SK-N-SH (cell line): ENCODE data around the gene WEE1.

Source experiments
- EP300 ChIP-seq, 2 experiments: IDR thresholded peaks; 2 replicates each; pipeline versions ENCODE4 v1.4.0 to v1.6.1; 2012; ENCODE audit warnings: borderline replicate concordance in 1 of 2, low read depth in 1 of 2, low read length in 1 of 2
- EZH2phosphoT487 ChIP-seq: fragments of 200-600 bp; sonication (generic); IDR thresholded peaks from 2 replicates; pipeline ENCODE4 v1.6.1; 2017; ENCODE audit warnings: low read depth, mixed run types, mild to moderate bottlenecking, antibody characterized with exemption, moderate library complexity, borderline replicate concordance
- FOXJ3 ChIP-seq: sonication (generic); formaldehyde crosslinking; IDR thresholded peaks from 2 replicates; pipeline ENCODE4 v1.5.1; 2020; ENCODE audit warnings: mild to moderate bottlenecking, missing genetic modification reagents
- JUND ChIP-seq: IDR thresholded peaks from 2 replicates; pipeline ENCODE4 v1.4.0; 2012
- MEF2A ChIP-seq: IDR thresholded peaks from 2 replicates; pipeline ENCODE4 v1.4.0; 2012; ENCODE audit warnings: low read depth, borderline replicate concordance
- SMC3 ChIP-seq: IDR thresholded peaks from 2 replicates; pipeline ENCODE4 v1.6.1; 2012; ENCODE audit warnings: low read depth, low read length, improper control_type of control experiment
- TAF1 ChIP-seq: IDR thresholded peaks from 2 replicates; pipeline ENCODE4 v1.6.1; 2012; ENCODE audit warnings: low read depth, mild to moderate bottlenecking, low read length, moderate library complexity, borderline replicate concordance
- YY1 ChIP-seq: IDR thresholded peaks from 2 replicates; pipeline ENCODE4 v1.4.0; 2012; ENCODE audit warnings: low read depth, mild to moderate bottlenecking
- TF ChIP-seq, protein P1 (sequence below): fragments of 200-600 bp; sonication (generic); IDR thresholded peaks from 2 replicates; pipeline ENCODE4 v1.6.1; 2017; ENCODE audit warnings: antibody characterized with exemption, mild to moderate bottlenecking, moderate library complexity
- TF ChIP-seq, protein P2 (sequence below): IDR thresholded peaks from 2 replicates; pipeline ENCODE4 v1.6.1; 2012; ENCODE audit warnings: mild to moderate bottlenecking, low read depth, low read length, moderate library complexity

GRCh38 chr11:9629064-9629463, 55.6 kb downstream of the WEE1 start:
- no peak for TF ChIP-seq EZH2phosphoT487
- TF ChIP-seq, protein P1, sequence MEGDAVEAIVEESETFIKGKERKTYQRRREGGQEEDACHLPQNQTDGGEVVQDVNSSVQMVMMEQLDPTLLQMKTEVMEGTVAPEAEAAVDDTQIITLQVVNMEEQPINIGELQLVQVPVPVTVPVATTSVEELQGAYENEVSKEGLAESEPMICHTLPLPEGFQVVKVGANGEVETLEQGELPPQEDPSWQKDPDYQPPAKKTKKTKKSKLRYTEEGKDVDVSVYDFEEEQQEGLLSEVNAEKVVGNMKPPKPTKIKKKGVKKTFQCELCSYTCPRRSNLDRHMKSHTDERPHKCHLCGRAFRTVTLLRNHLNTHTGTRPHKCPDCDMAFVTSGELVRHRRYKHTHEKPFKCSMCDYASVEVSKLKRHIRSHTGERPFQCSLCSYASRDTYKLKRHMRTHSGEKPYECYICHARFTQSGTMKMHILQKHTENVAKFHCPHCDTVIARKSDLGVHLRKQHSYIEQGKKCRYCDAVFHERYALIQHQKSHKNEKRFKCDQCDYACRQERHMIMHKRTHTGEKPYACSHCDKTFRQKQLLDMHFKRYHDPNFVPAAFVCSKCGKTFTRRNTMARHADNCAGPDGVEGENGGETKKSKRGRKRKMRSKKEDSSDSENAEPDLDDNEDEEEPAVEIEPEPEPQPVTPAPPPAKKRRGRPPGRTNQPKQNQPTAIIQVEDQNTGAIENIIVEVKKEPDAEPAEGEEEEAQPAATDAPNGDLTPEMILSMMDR = no peak
- no peak for TF ChIP-seq YY1
- TF ChIP-seq FOXJ3 (CRISPR knock-in tag) = no peak
- no peak for TF ChIP-seq JUND
- no peak for TF ChIP-seq EP300 (IDR thresholded peaks at IDR 0.05; ENCODE audit: borderline replicate concordance in 1 of 2, low read depth in 1 of 2, low read length in 1 of 2)
- TF ChIP-seq, protein P2, sequence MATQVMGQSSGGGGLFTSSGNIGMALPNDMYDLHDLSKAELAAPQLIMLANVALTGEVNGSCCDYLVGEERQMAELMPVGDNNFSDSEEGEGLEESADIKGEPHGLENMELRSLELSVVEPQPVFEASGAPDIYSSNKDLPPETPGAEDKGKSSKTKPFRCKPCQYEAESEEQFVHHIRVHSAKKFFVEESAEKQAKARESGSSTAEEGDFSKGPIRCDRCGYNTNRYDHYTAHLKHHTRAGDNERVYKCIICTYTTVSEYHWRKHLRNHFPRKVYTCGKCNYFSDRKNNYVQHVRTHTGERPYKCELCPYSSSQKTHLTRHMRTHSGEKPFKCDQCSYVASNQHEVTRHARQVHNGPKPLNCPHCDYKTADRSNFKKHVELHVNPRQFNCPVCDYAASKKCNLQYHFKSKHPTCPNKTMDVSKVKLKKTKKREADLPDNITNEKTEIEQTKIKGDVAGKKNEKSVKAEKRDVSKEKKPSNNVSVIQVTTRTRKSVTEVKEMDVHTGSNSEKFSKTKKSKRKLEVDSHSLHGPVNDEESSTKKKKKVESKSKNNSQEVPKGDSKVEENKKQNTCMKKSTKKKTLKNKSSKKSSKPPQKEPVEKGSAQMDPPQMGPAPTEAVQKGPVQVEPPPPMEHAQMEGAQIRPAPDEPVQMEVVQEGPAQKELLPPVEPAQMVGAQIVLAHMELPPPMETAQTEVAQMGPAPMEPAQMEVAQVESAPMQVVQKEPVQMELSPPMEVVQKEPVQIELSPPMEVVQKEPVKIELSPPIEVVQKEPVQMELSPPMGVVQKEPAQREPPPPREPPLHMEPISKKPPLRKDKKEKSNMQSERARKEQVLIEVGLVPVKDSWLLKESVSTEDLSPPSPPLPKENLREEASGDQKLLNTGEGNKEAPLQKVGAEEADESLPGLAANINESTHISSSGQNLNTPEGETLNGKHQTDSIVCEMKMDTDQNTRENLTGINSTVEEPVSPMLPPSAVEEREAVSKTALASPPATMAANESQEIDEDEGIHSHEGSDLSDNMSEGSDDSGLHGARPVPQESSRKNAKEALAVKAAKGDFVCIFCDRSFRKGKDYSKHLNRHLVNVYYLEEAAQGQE = no peak
- no peak for TF ChIP-seq MEF2A
- no peak for TF ChIP-seq TAF1
- TF ChIP-seq SMC3 = no peak
